HepG2 (cell line): Measurements from ENCODE around the gene EIF6. TPM values are rescaled to one million over a fixed set of nuclear protein-coding genes. Genes with fewer than 3 reads are reported as not detected.

Experiments used
- ATAC-seq: fragments of 200-7000 bp; cut with Tn5 transposase; 3 replicates; pipeline ENCODE4 v1.9.1; 2020; ENCODE audit warnings: mild to moderate bottlenecking, moderate library complexity
- BruUV-seq: library from RNA; stranded (reverse); fragments of 400-500 nt; replicated peaks from 2 replicates; lab custom pipeline; 2021; lab: Mats Ljungman, UMichigan
- CTCF ChIA-PET: fragments of 300-600 bp; formaldehyde crosslinking; extraction: SDS; loops from one replicate; lab custom pipeline; 2021; ENCODE audit warnings: low total read pairs, inconsistent platforms, low intra/inter-chr PET ratio; lab: Yijun Ruan, JAX
- POLR2A ChIA-PET: fragments of 350-600 bp; sonication (Branson Sonifier 250); formaldehyde crosslinking; loops from one replicate; lab custom pipeline; 2020; ENCODE audit warnings: antibody characterized with exemption, inconsistent platforms; lab: Yijun Ruan, JAX
- DNase-seq: peaks from one replicate; pipeline ENCODE4 v3.0.0-alpha.2; 2015; ENCODE audit warnings: low spot score
- FAIRE-seq: peaks from 3 replicates; lab custom pipeline; 2011; peaks lifted over from hg19 to GRCh38; lab: Jason Lieb, UNC
- H2AFZ ChIP-seq: one replicate; pipeline ENCODE4 v1.6.1; 2011; ENCODE audit warnings: low read length, inconsistent platforms
- H3K27ac ChIP-seq: fragments of 300-600 bp; 3 replicates; pipeline ENCODE4 v1.8.0; 2011; ENCODE audit warnings: mixed run types, mild to moderate bottlenecking, mixed read lengths, low read length, inconsistent platforms; ENCODE audit not compliant: insufficient read depth; ENCODE audit errors: extremely low read length
- H3K27me3 ChIP-seq, 2 experiments: fragments of 200-600 bp in 1 of 2; 2 replicates in 1 of 2; 3 replicates in 1 of 2; pipeline versions ENCODE4 v1.6.0 to v1.8.0; 2011; ENCODE audit warnings: low read length in 2 of 2, mild to moderate bottlenecking in 2 of 2, moderate library complexity in 2 of 2, inconsistent platforms in 1 of 2; ENCODE audit not compliant: insufficient read depth in 2 of 2, control insufficient read depth in 1 of 2
- H3K36me3 ChIP-seq, 2 experiments: fragments of 200-600 bp in 1 of 2; replicated peaks in 1 of 2; 2 replicates in 1 of 2; 3 replicates in 1 of 2; pipeline versions ENCODE4 v1.5.1 to v1.8.0; 2011; ENCODE audit warnings: low read length in 2 of 2, inconsistent platforms in 1 of 2; ENCODE audit not compliant: insufficient read depth in 2 of 2, control insufficient read depth in 1 of 2
- H3K4me1 ChIP-seq: 2 replicates; pipeline ENCODE4 v1.5.1; 2012; ENCODE audit warnings: low read length, inconsistent platforms; ENCODE audit not compliant: insufficient read depth
- H3K4me2 ChIP-seq: 2 replicates; pipeline ENCODE4 v1.6.0; 2011; ENCODE audit warnings: low read depth, low read length, inconsistent platforms
- H3K4me3 ChIP-seq, 3 experiments: fragments of 200-600 bp in 1 of 3; sonication (generic), shearing (Covaris generic) in 1 of 3; replicated peaks in 1 of 3; 2 replicates each; pipeline ENCODE4 v1.5.1; 2011 to 2016; ENCODE audit warnings: low read length in 3 of 3, inconsistent platforms in 2 of 3, low read depth in 2 of 3, mild to moderate bottlenecking in 2 of 3, control low read depth in 1 of 3, mixed read lengths in 1 of 3; ENCODE audit not compliant: insufficient read depth in 1 of 3
- H3K79me2 ChIP-seq: one replicate; pipeline ENCODE4 v1.6.1; 2011; ENCODE audit warnings: low read length, inconsistent platforms; ENCODE audit not compliant: insufficient read depth
- H3K9ac ChIP-seq: 2 replicates; pipeline ENCODE4 v1.6.0; 2011; ENCODE audit warnings: mild to moderate bottlenecking, low read depth, low read length, inconsistent platforms; ENCODE audit not compliant: insufficient read depth
- H3K9me3 ChIP-seq: 2 replicates; pipeline ENCODE4 v1.5.1; 2012; ENCODE audit warnings: mild to moderate bottlenecking, low read length
- H4K20me1 ChIP-seq: 2 replicates; pipeline ENCODE4 v1.6.0; 2011; ENCODE audit warnings: inconsistent platforms, mild to moderate bottlenecking, low read length, moderate library complexity; ENCODE audit not compliant: insufficient read depth
- SUZ12 ChIP-seq: fragments of 150-350 bp; IDR thresholded peaks from 2 replicates; pipeline ENCODE4 v1.6.1; 2014; ENCODE audit warnings: low read depth, low read length
- TBX3 ChIP-seq: fragments of 450-650 bp; IDR thresholded peaks from 2 replicates; pipeline ENCODE4 v1.6.1; 2017; ENCODE audit warnings: antibody characterized with exemption, mild to moderate bottlenecking, inconsistent platforms, borderline replicate concordance
- ZBTB33 ChIP-seq: sonication (generic); formaldehyde crosslinking; IDR thresholded peaks from 2 replicates; pipeline ENCODE4 v1.4.0; 2020; ENCODE audit warnings: missing genetic modification reagents
- ZNF280B ChIP-seq: sonication (generic); formaldehyde crosslinking; IDR thresholded peaks from 2 replicates; pipeline ENCODE4 v1.5.0; 2020; ENCODE audit warnings: missing genetic modification reagents, mild to moderate bottlenecking, borderline replicate concordance
- WGBS: methylation state at CpG from one replicate; pipeline ENCODE4 v1.1.6; 2017; ENCODE audit warnings: low lambda C conversion rate; 5-methylcytosine and 5-hydroxymethylcytosine counted together
- in situ Hi-C: cut with HindIII; loops from 2 replicates; pipeline ENCODE4 v1.10.0; 2017; ENCODE audit warnings: low pct_unique_long_range_greater_than_20kb; ENCODE audit not compliant: extremely low pct_ligation_motif_present
- intact Hi-C: fragments of 100-400 bp; cut with micrococcal nuclease; formaldehyde crosslinking; loops from one replicate; pipeline ENCODE4 v1.10.0; 2022; ENCODE audit not compliant: unreplicated experiment
- polyA plus RNA-seq, 8 experiments: library from polyadenylated mRNA; depleted of rRNA in 3 of 8; stranded (reverse) in 7 of 8; unstranded in 1 of 8; fragments of >200 nt; fragmentation: Illumina TruSeq in 4 of 8; extraction: Trizol in 4 of 8; gene quantifications; 2 replicates each; pipeline versions ENCODE4 v1.2.1 to v1.2.3, GENCODE V29; 2011 to 2016; ENCODE audit warnings: low read depth in 4 of 8, missing spikeins in 1 of 8, mixed read lengths in 1 of 8; ENCODE audit not compliant: insufficient read depth in 1 of 8
- total RNA-seq, 5 experiments: library from RNA; depleted of rRNA; stranded (reverse); fragments of >200 nt; fragmentation: Illumina TruSeq; extraction: Trizol; gene quantifications; 2 replicates each; pipeline ENCODE4 v1.2.3, GENCODE V29; 2016; ENCODE audit warnings: low read depth in 1 of 5
- TF ChIP-seq, protein P1 (sequence below): IDR thresholded peaks from 2 replicates; pipeline ENCODE4 v1.6.1; 2016; ENCODE audit warnings: low read depth

EIF6 gene
- total and polyA plus RNA-seq, 2 of the 13 experiments (the other 11 are each of a cell fraction or from before 2014, with no cell fraction given) = 462 to 466 TPM

- peak; percentile 54; the same call in 1 of the 2 replicates for TF ChIP-seq ZNF280B (CRISPR knock-in tag)
- no peak for TF ChIP-seq TBX3
- no peak for TF ChIP-seq SUZ12
Measured at GRCh38 chr20:35296101-35296554, 11.6 kb upstream of the EIF6 start (continued).

DNA sequence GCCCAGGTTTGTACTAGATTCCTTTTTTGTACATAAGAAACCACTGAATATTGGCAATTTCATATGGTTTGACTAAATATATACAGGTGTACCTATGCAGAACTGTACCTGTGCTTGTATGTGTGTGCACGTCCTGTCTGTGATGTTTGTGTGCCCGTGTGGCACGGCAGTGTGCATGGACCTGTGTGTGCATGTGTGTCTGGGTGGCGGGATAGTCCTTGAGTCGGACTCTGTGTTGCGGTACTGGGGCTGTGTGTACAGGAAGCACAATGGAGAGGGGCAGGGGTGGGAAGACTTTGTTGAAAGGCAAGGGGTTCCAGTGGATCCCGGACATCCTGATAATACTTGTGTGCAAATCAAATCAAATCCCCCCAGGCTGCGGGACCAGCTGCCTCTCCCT, 11.1 kb upstream of the EIF6 start:
- H3K4me2 ChIP-seq = no peak overlapping the region
- H3K4me3 ChIP-seq = no peak overlapping the region
- 68% methylated on average over 8 of the region's 8 CpGs for WGBS
- no peak for ATAC-seq
- H3K9ac ChIP-seq = no peak overlapping the region
- POLR2A ChIA-PET = interaction anchor here (3.3 kb wide), 2 partner anchors 11 to 12 kb away, joined by 19 to 24 read pairs; partner anchors contain the start of gene EIF6
- no TSS peak for BruUV-seq
- no peak overlapping the region for H2AFZ ChIP-seq
- no peak for DNase-seq
- intact Hi-C loops = no loop called here
- no peak overlapping the region for H3K27ac ChIP-seq
- no peaks in the 10 kb centered on the region for H3K9me3 ChIP-seq
- H3K27me3 ChIP-seq = peaks cover 9 to 53% of the 10 kb centered on the region in 2 experiments
- peaks cover 60% of the 10 kb centered on the region for H3K4me1 ChIP-seq
- H3K36me3 ChIP-seq = no peaks in the 10 kb centered on the region
- no peaks in the 10 kb centered on the region for H3K79me2 ChIP-seq
- in situ Hi-C loops = loop anchor here (5.0 kb wide), 1 partner anchor 37 kb away; no protein-coding TSS in a partner anchor
- no peak for FAIRE-seq
- H4K20me1 ChIP-seq = no peaks in the 10 kb centered on the region
- TF ChIP-seq, protein P1, sequence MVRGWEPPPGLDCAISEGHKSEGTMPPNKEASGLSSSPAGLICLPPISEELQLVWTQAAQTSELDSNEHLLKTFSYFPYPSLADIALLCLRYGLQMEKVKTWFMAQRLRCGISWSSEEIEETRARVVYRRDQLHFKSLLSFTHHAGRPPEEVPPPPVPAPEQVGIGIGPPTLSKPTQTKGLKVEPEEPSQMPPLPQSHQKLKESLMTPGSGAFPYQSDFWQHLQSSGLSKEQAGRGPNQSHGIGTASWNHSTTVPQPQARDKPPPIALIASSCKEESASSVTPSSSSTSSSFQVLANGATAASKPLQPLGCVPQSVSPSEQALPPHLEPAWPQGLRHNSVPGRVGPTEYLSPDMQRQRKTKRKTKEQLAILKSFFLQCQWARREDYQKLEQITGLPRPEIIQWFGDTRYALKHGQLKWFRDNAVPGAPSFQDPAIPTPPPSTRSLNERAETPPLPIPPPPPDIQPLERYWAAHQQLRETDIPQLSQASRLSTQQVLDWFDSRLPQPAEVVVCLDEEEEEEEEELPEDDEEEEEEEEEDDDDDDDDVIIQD = no peak
- TF ChIP-seq ZBTB33 = peak; percentile 62
- CTCF ChIA-PET = no interaction called here
